DOHH2 (cell line): ENCODE results near the gene COL9A3.

Source experiments
- H3F3A ChIP-seq: fragments of 200-600 bp; sonication (generic), shearing (Covaris generic); 2 replicates; pipeline ENCODE4 v1.6.0; 2016; ENCODE audit warnings: antibody characterized with exemption, mild to moderate bottlenecking; ENCODE audit not compliant: control insufficient read depth, insufficient read depth
- H3K27ac ChIP-seq: fragments of 200-600 bp; sonication (generic); 2 replicates; pipeline ENCODE4 v1.5.1; 2014; ENCODE audit warnings: low read depth, mild to moderate bottlenecking, low read length, moderate library complexity
- H3K27me3 ChIP-seq: fragments of 200-600 bp; sonication (generic); 2 replicates; pipeline ENCODE4 v1.6.1; 2014; ENCODE audit warnings: mild to moderate bottlenecking, low read length, mixed read lengths; ENCODE audit not compliant: control insufficient read depth
- H3K36me3 ChIP-seq: fragments of 200-600 bp; sonication (generic); 2 replicates; pipeline ENCODE4 v1.6.1; 2014; ENCODE audit warnings: mild to moderate bottlenecking, low read length, moderate library complexity, mixed read lengths; ENCODE audit not compliant: control insufficient read depth
- H3K4me1 ChIP-seq: fragments of 200-600 bp; sonication (generic); 2 replicates; pipeline ENCODE4 v1.6.1; 2014; ENCODE audit warnings: mild to moderate bottlenecking, low read length, mixed read lengths; ENCODE audit not compliant: control insufficient read depth
- H3K4me2 ChIP-seq: fragments of 200-600 bp; sonication (generic); 2 replicates; pipeline ENCODE4 v1.6.0; 2014; ENCODE audit warnings: mild to moderate bottlenecking, low read length, moderate library complexity
- H3K4me3 ChIP-seq: fragments of 200-600 bp; sonication (generic); 2 replicates; pipeline ENCODE4 v1.5.1; 2014; ENCODE audit warnings: mild to moderate bottlenecking, low read length, mixed read lengths
- H3K79me2 ChIP-seq: fragments of 200-600 bp; sonication (generic); 2 replicates; pipeline ENCODE4 v1.6.1; 2014; ENCODE audit warnings: mild to moderate bottlenecking, low read length, mixed read lengths; ENCODE audit not compliant: control insufficient read depth
- H3K9me2 ChIP-seq: fragments of 200-600 bp; sonication (generic); replicated peaks from 2 replicates; pipeline ENCODE4 v1.6.1; 2014; ENCODE audit warnings: mild to moderate bottlenecking, low read length, mixed read lengths; ENCODE audit not compliant: control insufficient read depth
- H3K9me3 ChIP-seq: fragments of 200-600 bp; sonication (generic); 2 replicates; pipeline ENCODE4 v1.6.1; 2014; ENCODE audit warnings: antibody characterized with exemption, low read length, mixed read lengths; ENCODE audit not compliant: control insufficient read depth, insufficient read depth
- H4K20me1 ChIP-seq: fragments of 200-600 bp; sonication (generic); 2 replicates; pipeline ENCODE4 v1.6.0; 2014; ENCODE audit warnings: low read depth, mild to moderate bottlenecking, antibody characterized with exemption, low read length, moderate library complexity; ENCODE audit not compliant: control insufficient read depth, insufficient read depth
- CTCF ChIP-seq: fragments of 200-600 bp; sonication (generic); IDR thresholded peaks from one replicate; pipeline ENCODE4 v1.5.1; 2014; ENCODE audit warnings: antibody characterized with exemption, mild to moderate bottlenecking, low read depth, low read length; ENCODE audit not compliant: poor library complexity, severe bottlenecking
- EZH2phosphoT487 ChIP-seq: fragments of 200-600 bp; sonication (generic); IDR thresholded peaks from 2 replicates; pipeline ENCODE4 v1.6.1; 2017; ENCODE audit warnings: borderline replicate concordance, mild to moderate bottlenecking, antibody characterized with exemption, low read length, moderate library complexity, mixed read lengths

COL9A3 gene

GRCh38 chr20:62822239-62822787, 5.5 kb downstream of the COL9A3 start:
- no peak overlapping the region for H3K4me3 ChIP-seq
- H3K79me2 ChIP-seq, result no peaks in the 10 kb centered on the region
- no peaks in the 10 kb centered on the region for H3K9me3 ChIP-seq
- peaks cover 19% of the 10 kb centered on the region for H3K4me1 ChIP-seq
- no peak for TF ChIP-seq CTCF
- no peak for TF ChIP-seq EZH2phosphoT487
- H3K4me2 ChIP-seq, result no peak overlapping the region
- H3K9me2 ChIP-seq, result no peaks in the 10 kb centered on the region
- H3F3A ChIP-seq, result peaks cover 3% of the 10 kb centered on the region; the same call in 1 of the 2 replicates
- no peaks in the 10 kb centered on the region for H4K20me1 ChIP-seq
- H3K27ac ChIP-seq, result no peak overlapping the region
- no peaks in the 10 kb centered on the region for H3K36me3 ChIP-seq
- peaks cover 32% of the 10 kb centered on the region for H3K27me3 ChIP-seq

- Histone ChIP-seq H3K4me1 (peaks cover 19% of the 10 kb centered on the region), H3F3A (peaks cover 3% of the 10 kb centered on the region; the same call in 1 of the 2 replicates), H3K27me3 (peaks cover 26% of the 10 kb centered on the region), H3K4me2 (no peak overlapping the region), H3K9me2 (no peaks in the 10 kb centered on the region), H4K20me1 (no peaks in the 10 kb centered on the region), H3K4me3 (no peak overlapping the region), H3K9me3 (no peaks in the 10 kb centered on the region), H3K36me3 (no peaks in the 10 kb centered on the region), H3K79me2 (no peaks in the 10 kb centered on the region), H3K27ac (no peak overlapping the region)
- TF ChIP-seq CTCF (peak; percentile 86), EZH2phosphoT487 (no peak)
Measured at GRCh38 chr20:62822788-62823651, 6.2 kb downstream of the COL9A3 start.

GRCh38 chr20:62823688-62824475, 7.0 kb downstream of the COL9A3 start:
- H3K4me2 ChIP-seq, result peak overlapping the region; percentile 70
- H3K79me2 ChIP-seq, result no peaks in the 10 kb centered on the region
- H3K9me3 ChIP-seq, result no peaks in the 10 kb centered on the region
- no peaks in the 10 kb centered on the region for H3K9me2 ChIP-seq
- H3K4me3 ChIP-seq, result no peak overlapping the region
- TF ChIP-seq CTCF (no peak), EZH2phosphoT487 (no peak)
- H3K36me3 ChIP-seq, result no peaks in the 10 kb centered on the region
- no peaks in the 10 kb centered on the region for H4K20me1 ChIP-seq
- peaks cover 3% of the 10 kb centered on the region; the same call in 1 of the 2 replicates for H3F3A ChIP-seq
- peaks cover 18% of the 10 kb centered on the region for H3K27me3 ChIP-seq
- peaks cover 19% of the 10 kb centered on the region for H3K4me1 ChIP-seq
- H3K27ac ChIP-seq, result no peak overlapping the region
